CD4-positive, alpha-beta T cell (primary cell): Measurements from ENCODE around the gene SLC38A9. TPM values are rescaled to one million over a fixed set of nuclear protein-coding genes. Genes with fewer than 3 reads are reported as not detected.

Source experiments
- ATAC-seq: fragments of 200-7000 bp; cut with Tn5 transposase; one replicate; pipeline ENCODE4 v1.10.0; 2022; ENCODE audit warnings: mild to moderate bottlenecking; ENCODE audit not compliant: poor library complexity
- CTCF ChIA-PET: fragments of 350-600 bp; sonication (Branson Sonifier 250); formaldehyde crosslinking; loops from one replicate; lab custom pipeline; 2021; ENCODE audit warnings: antibody characterized with exemption, inconsistent platforms; lab: Charles Lee
- POLR2A ChIA-PET: fragments of 350-600 bp; sonication (Branson Sonifier 250); formaldehyde crosslinking; loops from one replicate; lab custom pipeline; 2021; ENCODE audit warnings: antibody characterized with exemption, inconsistent platforms; lab: Charles Lee
- DNase-seq, 14 experiments: peaks; one replicate each; pipeline ENCODE4 v3.0.0-alpha.2; 2013 to 2020; ENCODE audit warnings: mixed read lengths in 2 of 14
- H3K27ac ChIP-seq, 2 donors: one replicate each; pipeline versions ENCODE4 v1.5.1 to v1.7.0; 2013; ENCODE audit warnings: low read length in 2 of 2, low read depth in 1 of 2, mild to moderate bottlenecking in 1 of 2
- H3K27me3 ChIP-seq, 2 experiments: 1 replicate in 1 of 2; 2 replicates in 1 of 2; pipeline versions ENCODE4 v1.6.1 to v1.7.0; 2013; ENCODE audit warnings: low read length in 2 of 2, control low read depth in 1 of 2, mild to moderate bottlenecking in 1 of 2, moderate library complexity in 1 of 2; ENCODE audit not compliant: insufficient read depth in 2 of 2, control insufficient read depth in 1 of 2
- H3K36me3 ChIP-seq: one replicate; pipeline ENCODE4 v1.6.1; 2013; ENCODE audit warnings: low read length, control low read depth; ENCODE audit not compliant: insufficient read depth
- H3K4me1 ChIP-seq: one replicate; pipeline ENCODE4 v1.6.1; 2013; ENCODE audit warnings: low read length, control low read depth; ENCODE audit not compliant: insufficient read depth
- H3K4me3 ChIP-seq: one replicate; pipeline ENCODE4 v1.5.1; 2013; ENCODE audit warnings: mild to moderate bottlenecking, low read length, moderate library complexity
- H3K9me3 ChIP-seq, 2 experiments: 1 replicate in 1 of 2; 2 replicates in 1 of 2; pipeline versions ENCODE4 v1.6.1 to v1.7.0; 2013; ENCODE audit warnings: low read length in 2 of 2, mild to moderate bottlenecking in 2 of 2, control low read depth in 1 of 2, moderate library complexity in 1 of 2; ENCODE audit not compliant: control insufficient read depth in 1 of 2, insufficient read depth in 1 of 2
- H3K27ac Mint-ChIP-seq: one replicate; pipeline ENCODE4 v1.8.0; 2020; ENCODE audit warnings: mixed read lengths
- H3K27me3 Mint-ChIP-seq: one replicate; pipeline ENCODE4 v1.8.0; 2021; ENCODE audit warnings: mixed read lengths
- H3K36me3 Mint-ChIP-seq: one replicate; pipeline ENCODE4 v1.8.0; 2021; ENCODE audit warnings: low read depth, mixed read lengths
- H3K4me1 Mint-ChIP-seq: one replicate; pipeline ENCODE4 v1.8.0; 2021; ENCODE audit warnings: low read depth, mixed read lengths
- H3K4me3 Mint-ChIP-seq: one replicate; pipeline ENCODE4 v1.8.0; 2020; ENCODE audit warnings: mild to moderate bottlenecking, mixed read lengths
- H3K9me3 Mint-ChIP-seq: one replicate; pipeline ENCODE4 v1.8.0; 2020; ENCODE audit warnings: mixed read lengths
- intact Hi-C, 2 experiments: fragments of 100-400 bp; cut with DNase I in 1 of 2; cut with micrococcal nuclease in 1 of 2; formaldehyde crosslinking; loops; one replicate each; pipeline versions ENCODE4 v1.15.1 to v1.9.0; 2023 to 2025; cut with DNase I, micrococcal nuclease
- total RNA-seq, 174 experiments: library from RNA in 2 of 174; stranded (reverse) in 2 of 174; gene quantifications; one replicate each; pipeline ENCODE4 v1.2.3 and lab custom pipeline; 2021 to 2026
- TF ChIP-seq, protein P1 (sequence below): fragments of 200-600 bp; IDR thresholded peaks from one replicate; pipeline ENCODE4 v1.8.0; 2022; ENCODE audit warnings: antibody characterized with exemption, mild to moderate bottlenecking

SLC38A9 gene
- total RNA-seq, 2 experiments from 2014 or later: 10.0 to 10.3 TPM

DNA sequence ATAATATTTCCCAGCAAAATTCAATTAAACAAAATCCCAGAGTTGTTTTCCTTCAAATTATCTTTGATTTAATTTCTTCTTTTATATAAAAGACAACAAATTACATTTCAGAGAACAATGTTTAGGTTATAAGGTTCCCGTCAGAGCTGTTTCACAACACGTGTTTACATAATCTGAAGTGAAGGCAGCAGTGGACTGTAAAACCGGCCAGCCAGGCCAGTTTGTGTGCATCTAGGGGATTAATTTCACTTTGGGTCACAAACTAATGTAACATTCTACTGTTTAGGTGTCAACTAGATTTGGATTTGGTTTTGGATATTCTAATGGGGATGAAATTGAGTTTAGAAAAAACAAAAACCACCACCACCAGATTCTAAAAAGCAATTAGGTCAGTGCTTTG lies 90.9 kb downstream of the SLC38A9 start:
- Mint-ChIP-seq H3K9me3 (no peaks in the 10 kb centered on the region), H3K27me3 (no peaks in the 10 kb centered on the region), H3K36me3 (peaks cover 5% of the 10 kb centered on the region), H3K4me1 (no peaks in the 10 kb centered on the region), H3K27ac (no peak overlapping the region), H3K4me3 (no peak overlapping the region)
- Histone ChIP-seq H3K4me3 (no peak overlapping the region), H3K9me3 (no peaks in the 10 kb centered on the region), H3K27me3 (no peaks in the 10 kb centered on the region), H3K4me1 (no peaks in the 10 kb centered on the region), H3K27ac (no peak overlapping the region), H3K36me3 (no peaks in the 10 kb centered on the region)
- no peak for DNase-seq
- TF ChIP-seq, protein P1, sequence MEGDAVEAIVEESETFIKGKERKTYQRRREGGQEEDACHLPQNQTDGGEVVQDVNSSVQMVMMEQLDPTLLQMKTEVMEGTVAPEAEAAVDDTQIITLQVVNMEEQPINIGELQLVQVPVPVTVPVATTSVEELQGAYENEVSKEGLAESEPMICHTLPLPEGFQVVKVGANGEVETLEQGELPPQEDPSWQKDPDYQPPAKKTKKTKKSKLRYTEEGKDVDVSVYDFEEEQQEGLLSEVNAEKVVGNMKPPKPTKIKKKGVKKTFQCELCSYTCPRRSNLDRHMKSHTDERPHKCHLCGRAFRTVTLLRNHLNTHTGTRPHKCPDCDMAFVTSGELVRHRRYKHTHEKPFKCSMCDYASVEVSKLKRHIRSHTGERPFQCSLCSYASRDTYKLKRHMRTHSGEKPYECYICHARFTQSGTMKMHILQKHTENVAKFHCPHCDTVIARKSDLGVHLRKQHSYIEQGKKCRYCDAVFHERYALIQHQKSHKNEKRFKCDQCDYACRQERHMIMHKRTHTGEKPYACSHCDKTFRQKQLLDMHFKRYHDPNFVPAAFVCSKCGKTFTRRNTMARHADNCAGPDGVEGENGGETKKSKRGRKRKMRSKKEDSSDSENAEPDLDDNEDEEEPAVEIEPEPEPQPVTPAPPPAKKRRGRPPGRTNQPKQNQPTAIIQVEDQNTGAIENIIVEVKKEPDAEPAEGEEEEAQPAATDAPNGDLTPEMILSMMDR: no peak
- CTCF ChIA-PET: no interaction called here
- POLR2A ChIA-PET: no interaction called here
- intact Hi-C loops: no loop called here
- no peak for ATAC-seq

DNA sequence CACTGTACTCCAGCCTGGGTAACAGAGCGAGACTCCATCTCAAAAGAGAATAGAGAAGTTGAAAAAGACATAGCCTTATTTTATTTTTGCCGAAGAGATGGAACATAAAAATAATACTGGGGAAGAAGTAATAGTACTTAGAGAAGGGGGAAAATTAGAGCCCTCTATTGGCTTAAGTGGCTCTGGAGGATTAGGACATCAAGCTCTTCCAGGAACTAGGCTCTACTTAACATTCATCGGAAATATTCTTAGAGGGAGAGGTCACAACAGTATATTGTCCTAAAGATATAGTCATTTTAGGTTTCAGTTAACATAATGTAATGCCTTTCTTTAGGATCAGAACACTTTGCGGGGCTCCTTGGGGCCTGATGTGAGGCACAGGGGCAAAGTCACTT lies 91.4 kb downstream of the SLC38A9 start:
- peaks cover under 1% of the 10 kb centered on the region for H3K36me3 Mint-ChIP-seq
- no peaks in the 10 kb centered on the region for H3K4me1 Mint-ChIP-seq
- ATAC-seq (no peak), DNase-seq (no peak)
- Histone ChIP-seq H3K4me1 (no peaks in the 10 kb centered on the region), H3K4me3 (no peak overlapping the region), H3K9me3 (no peaks in the 10 kb centered on the region), H3K27me3 (no peaks in the 10 kb centered on the region), H3K27ac (no peak overlapping the region), H3K36me3 (no peaks in the 10 kb centered on the region)
- POLR2A ChIA-PET: no interaction called here
- TF ChIP-seq, protein P1: no peak
- no peak overlapping the region for H3K27ac Mint-ChIP-seq
- CTCF ChIA-PET: no interaction called here
- no peak overlapping the region for H3K4me3 Mint-ChIP-seq
- H3K27me3 Mint-ChIP-seq: no peaks in the 10 kb centered on the region
- H3K9me3 Mint-ChIP-seq: no peaks in the 10 kb centered on the region
- intact Hi-C loops: no loop called here

DNA sequence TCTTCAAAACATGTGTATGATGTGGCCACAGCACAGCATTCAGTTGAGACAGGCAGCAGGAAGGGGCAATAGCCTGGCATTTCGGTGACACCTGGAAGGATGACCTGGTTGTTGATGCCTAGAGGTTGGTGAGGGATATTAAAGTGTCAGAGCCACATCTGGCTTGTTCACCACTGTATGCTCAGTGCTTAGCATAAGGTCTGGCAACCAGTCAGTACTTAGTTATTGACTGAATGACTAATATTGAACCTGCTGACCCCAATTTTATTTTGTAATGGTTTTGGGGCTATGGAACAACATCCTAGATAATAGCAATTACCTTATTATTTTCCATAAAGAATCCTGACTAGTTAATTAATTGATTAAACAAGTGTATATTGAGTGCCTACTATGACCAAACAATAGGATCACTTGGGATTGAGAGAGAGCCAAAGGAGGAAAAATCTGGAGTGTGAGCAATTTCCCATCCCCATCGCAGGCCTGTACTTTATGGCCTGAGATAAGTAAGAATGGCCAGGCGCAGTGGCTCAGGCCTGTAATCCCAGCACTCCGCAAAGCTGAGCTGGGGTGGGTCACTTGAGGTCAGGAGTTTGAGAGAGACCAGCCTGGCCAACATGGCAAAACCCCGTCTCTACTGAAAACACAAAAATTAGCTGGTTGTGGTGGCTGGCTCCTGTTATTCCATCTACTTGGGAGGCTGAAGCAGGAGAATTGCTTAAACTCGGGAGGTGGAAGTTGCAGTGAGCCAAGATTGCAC lies 91.9 kb downstream of the SLC38A9 start:
- no peaks in the 10 kb centered on the region for H3K9me3 Mint-ChIP-seq
- no peak for DNase-seq
- no peak overlapping the region for H3K27ac Mint-ChIP-seq
- H3K36me3 Mint-ChIP-seq: no peaks in the 10 kb centered on the region
- H3K27ac ChIP-seq: no peak overlapping the region
- CTCF ChIA-PET: no interaction called here
- ATAC-seq: no peak
- TF ChIP-seq, protein P1: no peak
- H3K4me3 Mint-ChIP-seq: no peak overlapping the region
- POLR2A ChIA-PET: no interaction called here
- no peak overlapping the region for H3K4me3 ChIP-seq
- no peaks in the 10 kb centered on the region for H3K36me3 ChIP-seq
- no peaks in the 10 kb centered on the region for H3K4me1 Mint-ChIP-seq
- no peaks in the 10 kb centered on the region for H3K27me3 Mint-ChIP-seq
- no peaks in the 10 kb centered on the region for H3K9me3 ChIP-seq
- intact Hi-C loops: no loop called here
- H3K27me3 ChIP-seq: no peaks in the 10 kb centered on the region
- H3K4me1 ChIP-seq: no peaks in the 10 kb centered on the region
